Spleen (tissue), 7 donors: Measurements from ENCODE around the gene SREK1.

Source experiments
- CTCF ChIP-seq, 11 experiments: fragments of 200-600 bp in 7 of 11; fragments of 450-650 bp in 4 of 11; sonication (generic) in 4 of 11; IDR thresholded peaks in 8 of 11; conservative IDR thresholded peaks in 3 of 11; 1 replicate in 7 of 11; 2 replicates in 4 of 11; pipeline versions ENCODE4 v1.4.0 to v1.8.0; 2016 to 2021; ENCODE audit warnings: antibody characterized with exemption in 11 of 11, inconsistent platforms in 4 of 11, mild to moderate bottlenecking in 1 of 11
- POLR2A ChIP-seq, 3 donors: fragments of 450-650 bp; IDR thresholded peaks; one replicate each; pipeline ENCODE4 v1.5.1; 2017; ENCODE audit warnings: antibody characterized with exemption in 3 of 3, mild to moderate bottlenecking in 1 of 3
- donor health status: DM: no; HTN: no; CAD: no; lungs with moderate emphysema.
- donor health status: DM: no; HTN: no; CAD: no.
- donor health status: DM: no; HTN: no; CAD: no.

- TF ChIP-seq CTCF (IDR thresholded peaks at IDR 0.05 in 8 of 11, conservative IDR thresholded peaks at IDR 0.05 in 3 of 11) (no peak), POLR2A (IDR thresholded peaks at IDR 0.05) (no peak)
Observed at GRCh38 chr5:66130493-66130892, 13.6 kb upstream of the SREK1 start.
